DOHH2 (cell line): ENCODE measurements around the gene SLC16A8.

Source experiments
- H3F3A ChIP-seq: fragments of 200-600 bp; sonication (generic), shearing (Covaris generic); 2 replicates; pipeline ENCODE4 v1.6.0; 2016; ENCODE audit warnings: antibody characterized with exemption, mild to moderate bottlenecking; ENCODE audit not compliant: control insufficient read depth, insufficient read depth
- H3K27ac ChIP-seq: fragments of 200-600 bp; sonication (generic); 2 replicates; pipeline ENCODE4 v1.5.1; 2014; ENCODE audit warnings: low read depth, mild to moderate bottlenecking, low read length, moderate library complexity
- H3K27me3 ChIP-seq: fragments of 200-600 bp; sonication (generic); 2 replicates; pipeline ENCODE4 v1.6.1; 2014; ENCODE audit warnings: mild to moderate bottlenecking, low read length, mixed read lengths; ENCODE audit not compliant: control insufficient read depth
- H3K36me3 ChIP-seq: fragments of 200-600 bp; sonication (generic); 2 replicates; pipeline ENCODE4 v1.6.1; 2014; ENCODE audit warnings: mild to moderate bottlenecking, low read length, moderate library complexity, mixed read lengths; ENCODE audit not compliant: control insufficient read depth
- H3K4me1 ChIP-seq: fragments of 200-600 bp; sonication (generic); 2 replicates; pipeline ENCODE4 v1.6.1; 2014; ENCODE audit warnings: mild to moderate bottlenecking, low read length, mixed read lengths; ENCODE audit not compliant: control insufficient read depth
- H3K4me2 ChIP-seq: fragments of 200-600 bp; sonication (generic); 2 replicates; pipeline ENCODE4 v1.6.0; 2014; ENCODE audit warnings: mild to moderate bottlenecking, low read length, moderate library complexity
- H3K4me3 ChIP-seq: fragments of 200-600 bp; sonication (generic); 2 replicates; pipeline ENCODE4 v1.5.1; 2014; ENCODE audit warnings: mild to moderate bottlenecking, low read length, mixed read lengths
- H3K79me2 ChIP-seq: fragments of 200-600 bp; sonication (generic); 2 replicates; pipeline ENCODE4 v1.6.1; 2014; ENCODE audit warnings: mild to moderate bottlenecking, low read length, mixed read lengths; ENCODE audit not compliant: control insufficient read depth
- H3K9me2 ChIP-seq: fragments of 200-600 bp; sonication (generic); replicated peaks from 2 replicates; pipeline ENCODE4 v1.6.1; 2014; ENCODE audit warnings: mild to moderate bottlenecking, low read length, mixed read lengths; ENCODE audit not compliant: control insufficient read depth
- H3K9me3 ChIP-seq: fragments of 200-600 bp; sonication (generic); 2 replicates; pipeline ENCODE4 v1.6.1; 2014; ENCODE audit warnings: antibody characterized with exemption, low read length, mixed read lengths; ENCODE audit not compliant: control insufficient read depth, insufficient read depth
- H4K20me1 ChIP-seq: fragments of 200-600 bp; sonication (generic); 2 replicates; pipeline ENCODE4 v1.6.0; 2014; ENCODE audit warnings: low read depth, mild to moderate bottlenecking, antibody characterized with exemption, low read length, moderate library complexity; ENCODE audit not compliant: control insufficient read depth, insufficient read depth
- CTCF ChIP-seq: fragments of 200-600 bp; sonication (generic); IDR thresholded peaks from one replicate; pipeline ENCODE4 v1.5.1; 2014; ENCODE audit warnings: antibody characterized with exemption, mild to moderate bottlenecking, low read depth, low read length; ENCODE audit not compliant: poor library complexity, severe bottlenecking
- EZH2phosphoT487 ChIP-seq: fragments of 200-600 bp; sonication (generic); IDR thresholded peaks from 2 replicates; pipeline ENCODE4 v1.6.1; 2017; ENCODE audit warnings: borderline replicate concordance, mild to moderate bottlenecking, antibody characterized with exemption, low read length, moderate library complexity, mixed read lengths

SLC16A8 gene

DNA sequence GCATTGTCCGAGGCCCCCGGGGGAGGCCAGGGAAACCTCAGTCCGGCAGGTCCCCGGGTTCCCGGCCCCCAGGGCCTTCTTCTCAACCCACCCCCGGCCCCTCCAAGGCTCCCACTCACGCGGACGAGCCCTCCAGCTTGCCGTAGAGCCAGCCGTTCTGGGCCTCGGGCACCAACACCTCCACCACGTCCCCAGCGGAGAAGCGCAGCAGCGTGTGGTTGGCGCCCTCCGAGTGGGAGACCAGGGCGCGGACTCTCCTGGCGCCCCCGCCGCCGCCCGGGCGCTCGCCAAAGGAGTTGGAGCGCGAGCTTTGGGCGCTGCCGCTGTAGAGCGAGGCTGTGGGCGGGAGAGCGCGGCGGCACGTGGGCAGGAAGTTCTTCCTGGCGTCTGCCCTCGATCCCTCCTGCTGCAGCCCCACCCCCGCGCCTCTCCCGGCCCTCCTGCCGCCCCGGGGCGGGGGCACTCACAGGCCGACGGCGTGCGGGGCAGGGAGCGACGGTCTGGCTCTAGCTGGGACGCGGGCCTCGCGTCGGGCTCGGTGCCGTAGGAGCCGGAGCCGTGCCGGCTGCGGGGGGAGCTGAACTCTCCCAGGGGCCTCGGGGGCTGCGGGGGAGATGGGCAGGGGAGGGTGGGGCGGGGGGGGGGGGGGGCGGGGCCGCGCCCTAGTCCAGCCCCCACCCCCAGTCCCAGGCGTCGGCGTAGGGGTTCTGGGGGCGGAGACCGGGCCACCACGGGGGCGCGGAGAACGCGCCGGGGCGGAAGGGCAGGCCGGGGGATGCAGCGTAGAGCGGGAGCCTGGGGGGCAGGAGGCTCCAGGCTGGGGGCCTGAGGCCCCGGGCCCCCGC lies 4.9 kb upstream of the SLC16A8 start:
- H3K79me2 ChIP-seq: no peaks in the 10 kb centered on the region
- H3K9me3 ChIP-seq: no peaks in the 10 kb centered on the region
- H4K20me1 ChIP-seq: no peaks in the 10 kb centered on the region
- H3F3A ChIP-seq: no peaks in the 10 kb centered on the region
- no peaks in the 10 kb centered on the region for H3K27me3 ChIP-seq
- no peaks in the 10 kb centered on the region for H3K9me2 ChIP-seq
- H3K36me3 ChIP-seq: no peaks in the 10 kb centered on the region
- no peak overlapping the region for H3K27ac ChIP-seq
- no peak overlapping the region for H3K4me2 ChIP-seq
- TF ChIP-seq CTCF: no peak
- H3K4me3 ChIP-seq: no peak overlapping the region
- no peaks in the 10 kb centered on the region for H3K4me1 ChIP-seq

- peaks cover 2% of the 10 kb centered on the region for H3K27me3 ChIP-seq
- no peaks in the 10 kb centered on the region for H3F3A ChIP-seq
- H3K79me2 ChIP-seq: no peaks in the 10 kb centered on the region
- no peaks in the 10 kb centered on the region for H3K36me3 ChIP-seq
- H3K4me3 ChIP-seq: no peak overlapping the region
- no peaks in the 10 kb centered on the region for H3K9me2 ChIP-seq
- no peaks in the 10 kb centered on the region for H4K20me1 ChIP-seq
- no peak for TF ChIP-seq CTCF
- no peak for TF ChIP-seq EZH2phosphoT487
- H3K4me1 ChIP-seq: no peaks in the 10 kb centered on the region
- H3K27ac ChIP-seq: no peak overlapping the region
- no peaks in the 10 kb centered on the region for H3K9me3 ChIP-seq
- H3K4me2 ChIP-seq: no peak overlapping the region
Measured at GRCh38 chr22:38087855-38088254, 3.9 kb upstream of the SLC16A8 start.

DNA sequence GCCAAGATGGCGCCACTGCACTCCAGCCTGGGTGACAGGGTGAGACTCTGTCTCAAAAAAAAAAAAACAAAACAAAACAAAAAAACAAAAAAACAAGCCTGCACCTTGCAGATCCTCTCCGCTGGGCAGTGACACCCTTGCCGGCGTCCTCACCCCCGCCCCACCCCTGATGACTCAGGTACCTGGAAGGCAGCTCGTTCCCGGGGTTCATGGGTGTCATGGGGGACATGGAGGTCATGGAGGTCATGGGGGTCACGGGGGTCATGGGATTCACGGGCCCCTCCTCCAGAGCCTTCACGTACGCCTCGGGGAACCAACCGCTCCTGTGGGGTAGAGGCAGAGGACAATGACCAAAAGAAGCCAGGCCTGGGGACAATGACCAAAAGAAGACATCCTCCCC lies 3.0 kb upstream of the SLC16A8 start:
- H3F3A ChIP-seq: no peaks in the 10 kb centered on the region
- no peaks in the 10 kb centered on the region for H3K79me2 ChIP-seq
- TF ChIP-seq EZH2phosphoT487 (no peak), CTCF (no peak)
- H3K4me2 ChIP-seq: no peak overlapping the region
- no peaks in the 10 kb centered on the region for H3K4me1 ChIP-seq
- peaks cover 11% of the 10 kb centered on the region for H3K27me3 ChIP-seq
- H3K36me3 ChIP-seq: no peaks in the 10 kb centered on the region
- no peak overlapping the region for H3K27ac ChIP-seq
- H3K4me3 ChIP-seq: no peak overlapping the region
- H3K9me2 ChIP-seq: no peaks in the 10 kb centered on the region
- H4K20me1 ChIP-seq: no peaks in the 10 kb centered on the region
- H3K9me3 ChIP-seq: no peaks in the 10 kb centered on the region
